GM18951 (cell line): ENCODE data around the gene AGAP1.

Experiments
- POLR2A ChIP-seq: IDR thresholded peaks from 4 replicates; pipeline ENCODE4 v1.6.1; 2011; ENCODE audit warnings: mild to moderate bottlenecking; ENCODE audit not compliant: insufficient read length, insufficient read depth; ENCODE audit errors: extremely low read depth
- in situ Hi-C: fragments of 300-500 bp; cut with MboI; formaldehyde crosslinking; loops from one replicate; pipeline ENCODE4 v1.12.0; 2022; ENCODE audit warnings: low sequenced_read_pairs, mixed read lengths, inconsistent platforms; ENCODE audit not compliant: unreplicated experiment

The AGAP1 gene

DNA sequence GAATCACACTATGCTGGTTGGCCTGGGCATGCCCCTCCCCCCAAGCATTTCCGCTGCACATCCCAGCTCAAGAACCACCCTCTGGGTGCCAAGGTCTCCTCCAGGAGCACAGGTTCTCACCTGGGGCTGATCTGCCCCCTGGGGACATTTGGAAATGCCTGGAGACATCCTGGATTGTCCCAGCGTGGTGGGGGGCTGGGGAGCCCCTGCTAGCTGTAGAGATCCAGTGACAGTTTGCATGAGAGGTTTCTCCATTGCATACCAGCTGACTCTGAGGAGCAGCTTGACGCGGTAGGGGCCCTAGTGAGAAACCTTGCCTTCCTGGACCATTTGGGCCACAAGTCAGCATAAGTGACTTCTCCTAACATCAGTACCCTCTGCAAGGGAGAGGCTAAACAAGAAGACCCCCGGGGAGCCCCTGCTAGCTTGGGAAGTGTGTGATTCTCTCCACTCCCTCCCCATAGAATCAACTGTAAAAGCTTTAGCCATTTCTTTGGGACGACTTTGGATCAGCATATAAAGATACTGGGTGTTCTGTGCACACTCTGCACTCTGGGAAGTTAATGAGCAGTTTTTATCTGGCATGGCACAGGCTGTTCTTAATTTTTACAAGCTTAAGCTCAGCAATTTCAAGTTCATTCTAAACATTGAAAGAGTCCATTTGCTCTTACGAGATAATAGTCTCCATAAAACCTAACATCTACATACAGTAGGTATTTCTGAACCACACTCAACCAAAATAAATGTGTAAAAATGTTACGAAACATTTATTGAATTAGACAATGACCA, 580.2 kb downstream of the AGAP1 start:
- in situ Hi-C loops, result no loop called here
- no peak for TF ChIP-seq POLR2A

- in situ Hi-C loops, result no loop called here
- no peak for TF ChIP-seq POLR2A
Measured at GRCh38 chr2:236075802-236076201, 582.0 kb downstream of the AGAP1 start.

DNA sequence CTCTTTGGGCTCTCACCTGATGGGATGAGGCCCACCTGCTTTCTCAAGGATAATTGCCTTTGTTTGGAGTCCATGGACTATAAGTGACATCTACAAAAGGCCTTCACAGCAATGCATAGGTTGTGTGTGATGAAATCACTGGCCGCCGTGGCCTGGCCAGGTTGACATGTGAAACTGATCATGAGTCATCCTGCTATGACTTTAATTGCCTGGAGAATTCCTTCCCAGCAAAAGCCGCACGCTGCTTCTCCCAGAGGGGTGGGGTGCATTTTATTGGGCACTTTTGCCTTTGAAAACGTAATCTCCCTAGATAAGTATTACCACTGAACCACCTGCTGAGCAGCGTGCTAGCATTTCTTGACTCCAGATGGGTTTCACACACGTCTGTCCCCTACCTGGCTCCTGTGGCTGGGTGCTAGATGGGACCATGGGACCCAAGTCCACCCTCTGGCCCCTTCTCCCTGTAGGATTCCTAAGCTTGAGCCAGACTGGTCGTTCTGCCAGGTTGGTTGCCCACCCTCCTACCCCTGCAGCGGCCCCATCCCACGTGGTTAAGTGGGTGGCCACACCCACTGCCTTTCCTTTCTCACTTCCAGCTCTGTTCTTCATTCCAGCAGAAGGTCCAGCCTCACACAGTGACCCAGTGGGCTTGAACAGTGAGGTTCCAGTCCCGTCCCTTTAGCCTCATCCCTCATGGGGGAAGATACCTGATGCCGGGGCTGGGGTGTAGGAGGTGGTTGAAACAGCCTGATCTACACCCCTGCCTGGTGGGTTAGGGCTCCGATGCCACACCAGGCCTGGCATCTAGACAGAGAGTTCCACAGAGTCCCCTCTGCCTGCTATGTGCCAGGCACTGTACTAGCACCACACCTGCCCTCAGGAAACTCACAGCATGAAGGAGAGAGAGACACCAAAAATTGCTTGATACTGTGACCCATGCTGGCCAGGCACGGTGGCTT, 584.7 kb downstream of the AGAP1 start:
- no peak for TF ChIP-seq POLR2A
- in situ Hi-C loops, result no loop called here

DNA sequence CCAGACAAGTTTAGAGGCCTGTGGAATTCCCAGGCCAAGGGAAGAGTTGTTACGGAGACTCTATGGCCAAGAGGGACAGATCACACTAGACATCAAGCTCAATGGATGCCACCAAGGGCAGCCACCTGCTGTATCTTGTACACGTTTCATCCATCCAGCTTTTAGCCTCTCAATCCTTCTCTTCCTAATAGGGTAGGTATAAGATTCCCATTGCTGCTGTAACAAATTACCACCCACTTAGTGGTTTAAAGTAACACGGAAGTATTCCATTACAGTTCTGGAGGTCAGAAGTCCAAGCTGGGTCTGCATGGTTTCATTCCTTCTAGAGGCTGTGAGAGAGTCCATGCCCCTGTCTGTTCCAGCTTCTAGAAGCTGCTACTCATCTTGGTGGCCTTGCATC, 586.6 kb downstream of the AGAP1 start:
- in situ Hi-C loops, result no loop called here
- no peak for TF ChIP-seq POLR2A

DNA sequence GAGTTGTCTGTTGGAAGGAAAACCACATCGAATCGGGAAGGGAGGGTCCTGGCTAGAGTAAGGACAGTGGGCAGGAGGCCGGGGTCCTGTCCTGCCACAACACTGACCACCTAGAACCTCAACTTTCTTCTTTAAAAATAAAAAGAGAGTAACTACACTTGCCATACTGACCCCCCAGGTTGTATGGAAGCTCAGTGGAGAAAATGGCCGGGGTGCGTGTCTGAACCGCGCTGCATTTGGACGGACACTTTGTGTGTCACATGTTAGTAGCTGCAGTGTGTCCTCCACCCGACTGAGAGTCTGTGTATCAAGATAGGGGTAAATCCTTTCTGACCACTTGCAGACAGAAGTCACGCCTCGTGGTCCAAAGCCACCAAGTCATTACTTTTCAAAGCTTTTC, 587.3 kb downstream of the AGAP1 start:
- in situ Hi-C loops, result no loop called here
- no peak for TF ChIP-seq POLR2A

DNA sequence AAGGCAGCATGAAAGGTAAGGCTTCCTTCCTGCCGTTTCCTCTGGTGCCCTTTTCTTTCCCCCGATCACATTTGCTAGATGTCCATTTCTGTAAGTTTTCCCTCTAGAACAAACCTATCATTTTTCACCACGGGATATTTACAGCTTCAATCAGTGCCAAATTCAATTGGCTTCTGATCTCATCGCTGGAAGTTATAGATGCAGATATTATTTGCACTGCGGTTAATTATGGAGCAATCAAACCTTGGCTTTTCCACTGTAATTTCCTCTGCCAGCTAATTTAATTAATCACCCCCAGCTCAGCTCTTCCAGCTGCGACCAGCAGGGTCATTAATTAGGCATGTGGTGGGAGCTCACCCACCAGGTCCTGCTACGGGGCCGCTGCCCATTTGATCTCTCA, 588.2 kb downstream of the AGAP1 start:
- no peak for TF ChIP-seq POLR2A
- in situ Hi-C loops, result no loop called here

GRCh38 chr2:236083934-236084333, 590.1 kb downstream of the AGAP1 start:
- in situ Hi-C loops, result no loop called here
- no peak for TF ChIP-seq POLR2A

DNA sequence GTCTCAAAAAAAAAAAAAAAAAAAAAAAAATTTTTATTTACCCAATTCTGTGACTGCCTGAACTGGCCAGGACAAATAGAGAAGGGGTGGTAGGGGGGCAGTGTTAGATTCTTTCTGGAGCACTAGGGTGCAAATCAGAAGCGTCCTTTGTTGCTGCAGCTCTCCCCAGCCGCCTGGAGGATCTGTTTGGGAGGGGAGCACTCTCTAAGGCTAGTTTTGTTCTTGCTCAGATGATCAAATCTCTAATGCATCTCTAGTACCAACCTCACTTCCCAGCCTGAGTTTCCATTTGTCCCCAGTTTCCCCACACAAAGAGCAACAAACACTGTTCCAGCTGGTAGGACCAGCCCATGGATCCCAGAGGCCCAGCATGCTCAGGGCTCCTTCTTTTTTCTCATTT, 591.4 kb downstream of the AGAP1 start:
- in situ Hi-C loops, result no loop called here
- TF ChIP-seq POLR2A, result no peak

DNA sequence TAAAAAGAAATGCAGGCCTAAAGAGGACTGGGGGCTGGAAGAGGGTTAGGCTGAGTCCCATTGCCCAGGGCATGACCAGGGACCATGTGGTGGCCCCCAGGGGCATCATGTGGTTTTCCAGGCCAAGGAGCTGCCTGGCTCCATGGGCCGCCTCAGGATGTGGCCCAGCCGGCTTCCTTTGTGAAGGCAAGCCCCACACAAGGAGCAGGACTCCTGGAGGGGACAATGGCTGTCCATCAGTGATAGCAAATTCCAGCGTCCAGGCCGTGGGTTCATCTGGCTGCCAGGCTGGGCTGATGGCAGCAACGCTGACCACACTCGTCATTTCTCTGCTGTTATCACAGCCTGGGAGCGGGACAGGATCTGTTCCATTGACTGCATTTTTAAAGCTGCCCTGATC, 591.8 kb downstream of the AGAP1 start:
- in situ Hi-C loops, result no loop called here
- no peak for TF ChIP-seq POLR2A

GRCh38 chr2:236086403-236086970, 592.6 kb downstream of the AGAP1 start:
- in situ Hi-C loops, result no loop called here
- no peak for TF ChIP-seq POLR2A

DNA sequence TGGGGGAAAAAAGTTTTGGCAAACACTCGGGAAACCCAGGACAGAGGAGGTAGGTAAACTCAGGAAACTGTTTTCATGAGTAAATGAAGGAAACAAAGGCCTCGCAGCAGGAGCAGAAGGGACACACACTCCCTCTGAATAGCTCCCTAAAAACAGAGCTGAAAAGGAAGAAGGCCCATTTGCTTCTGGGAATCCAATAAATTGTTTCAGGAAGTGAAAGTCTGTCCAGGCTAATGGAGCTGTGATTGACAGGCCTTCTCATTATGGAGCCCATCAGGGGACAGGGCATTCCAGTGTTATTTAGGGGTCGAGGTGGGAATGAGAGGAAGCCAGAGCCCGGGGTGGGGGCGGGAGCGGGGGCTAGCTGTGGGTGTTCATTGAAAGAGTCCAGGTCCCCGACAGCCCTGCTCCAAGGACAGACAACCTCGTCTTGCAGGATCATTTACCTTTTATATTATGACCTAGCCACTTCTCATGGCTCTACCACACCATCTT, 593.2 kb downstream of the AGAP1 start:
- no peak for TF ChIP-seq POLR2A
- in situ Hi-C loops, result no loop called here

- TF ChIP-seq POLR2A, result no peak
- in situ Hi-C loops, result no loop called here
Measured at GRCh38 chr2:236088368-236089057, 594.7 kb downstream of the AGAP1 start.
